ENCODE results near the gene PPP2R2D.

DNA sequence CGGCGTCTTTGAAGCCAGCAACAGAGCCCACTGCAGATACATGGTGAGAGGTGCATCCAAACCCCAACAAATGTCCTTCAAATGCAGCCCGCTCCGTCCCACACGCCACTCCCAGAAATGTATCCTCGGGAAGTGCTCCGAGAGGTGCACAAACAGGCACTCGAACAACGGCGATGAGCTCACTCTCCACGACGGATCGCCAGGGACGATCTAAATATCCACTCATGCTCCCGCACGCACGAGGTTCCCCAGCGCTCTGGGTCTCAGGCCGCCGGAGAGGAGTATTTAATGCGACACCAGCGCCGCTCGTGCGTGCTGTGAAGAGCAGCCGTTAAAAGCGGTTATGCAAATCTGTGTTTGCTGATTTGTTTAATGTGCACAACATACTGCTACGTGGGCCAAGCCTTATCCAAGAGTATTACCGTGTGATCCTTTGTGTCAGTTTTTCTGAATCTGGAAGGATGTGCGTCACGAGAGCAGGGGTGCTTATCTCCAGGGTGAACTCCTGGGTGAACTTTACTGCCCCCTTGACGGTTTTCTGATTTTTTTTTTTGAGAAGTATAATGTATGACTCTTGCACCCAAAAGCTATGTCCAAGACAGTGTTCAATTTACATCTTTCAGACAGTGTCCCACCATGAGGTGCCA is 48.5 kb upstream of the PPP2R2D start:
- no peak for TF ChIP-seq POLR2A (IDR thresholded peaks at IDR 0.05; ENCODE audit: low read length)
- no peak for TF ChIP-seq GATA1 (IDR thresholded peaks at IDR 0.05; ENCODE audit: low read depth, low read length)
